Chondrocyte (in vitro differentiated cells): Measurements from ENCODE around the gene PIP5K1C. TPM values are rescaled to one million over a fixed set of nuclear protein-coding genes. Genes with fewer than 3 reads are reported as not detected.

Experiments used
- DNase-seq: peaks from one replicate; pipeline ENCODE4 v3.0.0; 2021; ENCODE audit warnings: mixed read lengths, low spot score
- H3K27ac Mint-ChIP-seq: one replicate; pipeline ENCODE4 v1.8.0; 2021; ENCODE audit warnings: mild to moderate bottlenecking, moderate library complexity, mixed read lengths; ENCODE audit not compliant: unreplicated experiment
- H3K27me3 Mint-ChIP-seq: 2 replicates; pipeline ENCODE4 v1.8.0; 2021; ENCODE audit warnings: low read depth, mixed read lengths
- H3K36me3 Mint-ChIP-seq: 2 replicates; pipeline ENCODE4 v1.8.0; 2021; ENCODE audit warnings: low read depth, mixed read lengths
- H3K4me1 Mint-ChIP-seq: 2 replicates; pipeline ENCODE4 v1.8.0; 2021; ENCODE audit warnings: low read depth, mild to moderate bottlenecking, mixed read lengths
- H3K4me3 Mint-ChIP-seq: one replicate; pipeline ENCODE4 v1.8.0; 2021; ENCODE audit warnings: mild to moderate bottlenecking, moderate library complexity, mixed read lengths; ENCODE audit not compliant: unreplicated experiment
- H3K9me3 Mint-ChIP-seq: 2 replicates; pipeline ENCODE4 v1.8.0; 2021; ENCODE audit warnings: low read depth, mixed read lengths
- total RNA-seq: library from RNA; stranded (reverse); gene quantifications from 3 replicates; pipeline ENCODE4 v1.2.1, GENCODE V29; 2021
- TF ChIP-seq, protein P1 (sequence below): fragments of 200-600 bp; sonication (generic); IDR thresholded peaks from 2 replicates; pipeline ENCODE4 v1.5.0; 2021; ENCODE audit warnings: antibody characterized with exemption, mild to moderate bottlenecking, moderate library complexity

The PIP5K1C gene
- total RNA-seq, 1 donor from 2014 or later = 81.0 TPM

GRCh38 chr19:3679138-3679537, 21.1 kb downstream of the PIP5K1C start:
- H3K36me3 Mint-ChIP-seq = peaks cover 4% of the 10 kb centered on the region
- no peaks in the 10 kb centered on the region for H3K9me3 Mint-ChIP-seq
- H3K27me3 Mint-ChIP-seq = no peaks in the 10 kb centered on the region
- TF ChIP-seq, protein P1, sequence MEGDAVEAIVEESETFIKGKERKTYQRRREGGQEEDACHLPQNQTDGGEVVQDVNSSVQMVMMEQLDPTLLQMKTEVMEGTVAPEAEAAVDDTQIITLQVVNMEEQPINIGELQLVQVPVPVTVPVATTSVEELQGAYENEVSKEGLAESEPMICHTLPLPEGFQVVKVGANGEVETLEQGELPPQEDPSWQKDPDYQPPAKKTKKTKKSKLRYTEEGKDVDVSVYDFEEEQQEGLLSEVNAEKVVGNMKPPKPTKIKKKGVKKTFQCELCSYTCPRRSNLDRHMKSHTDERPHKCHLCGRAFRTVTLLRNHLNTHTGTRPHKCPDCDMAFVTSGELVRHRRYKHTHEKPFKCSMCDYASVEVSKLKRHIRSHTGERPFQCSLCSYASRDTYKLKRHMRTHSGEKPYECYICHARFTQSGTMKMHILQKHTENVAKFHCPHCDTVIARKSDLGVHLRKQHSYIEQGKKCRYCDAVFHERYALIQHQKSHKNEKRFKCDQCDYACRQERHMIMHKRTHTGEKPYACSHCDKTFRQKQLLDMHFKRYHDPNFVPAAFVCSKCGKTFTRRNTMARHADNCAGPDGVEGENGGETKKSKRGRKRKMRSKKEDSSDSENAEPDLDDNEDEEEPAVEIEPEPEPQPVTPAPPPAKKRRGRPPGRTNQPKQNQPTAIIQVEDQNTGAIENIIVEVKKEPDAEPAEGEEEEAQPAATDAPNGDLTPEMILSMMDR = no peak
- H3K27ac Mint-ChIP-seq = peak overlapping the region; percentile 63
- no peak overlapping the region for H3K4me3 Mint-ChIP-seq
- H3K4me1 Mint-ChIP-seq = peaks cover 27% of the 10 kb centered on the region
- peak; percentile 57 for DNase-seq

DNA sequence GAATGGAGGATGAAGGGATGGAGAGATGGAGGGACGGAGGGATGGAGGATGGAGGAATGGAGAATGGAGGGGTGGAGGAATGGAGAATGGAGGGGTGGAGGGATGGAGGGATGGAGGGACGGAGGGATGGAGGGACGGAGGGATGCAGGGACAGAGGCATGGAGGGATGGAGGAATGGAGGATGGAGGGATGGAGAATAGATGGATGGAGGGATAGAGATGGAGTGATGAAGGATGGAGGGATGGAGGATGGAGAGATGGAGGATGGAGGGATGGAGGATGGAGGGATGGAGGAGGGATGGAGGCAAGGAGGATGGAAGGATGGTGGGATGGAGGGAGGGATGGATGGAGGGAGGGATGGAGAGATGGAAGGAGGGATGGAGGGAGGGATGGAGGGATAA, 22.1 kb downstream of the PIP5K1C start:
- DNase-seq = no peak
- TF ChIP-seq, protein P1 = no peak

GRCh38 chr19:3674784-3675543, 25.3 kb downstream of the PIP5K1C start:
- TF ChIP-seq, protein P1 = no peak
- Mint-ChIP-seq H3K4me1 (peaks cover 38% of the 10 kb centered on the region), H3K4me3 (no peak overlapping the region), H3K36me3 (peaks cover 3% of the 10 kb centered on the region), H3K9me3 (no peaks in the 10 kb centered on the region), H3K27me3 (no peaks in the 10 kb centered on the region), H3K27ac (no peak overlapping the region)
- no peak for DNase-seq

More for the DNA sequence above, 22.1 kb downstream of the PIP5K1C start:
- no peaks in the 10 kb centered on the region for H3K27me3 Mint-ChIP-seq
- no peaks in the 10 kb centered on the region for H3K9me3 Mint-ChIP-seq
- peaks cover 22% of the 10 kb centered on the region for H3K4me1 Mint-ChIP-seq
- no peak overlapping the region for H3K4me3 Mint-ChIP-seq
- H3K36me3 Mint-ChIP-seq = peaks cover 3% of the 10 kb centered on the region
- H3K27ac Mint-ChIP-seq = no peak overlapping the region

GRCh38 chr19:3673506-3674439, 26.5 kb downstream of the PIP5K1C start:
- Mint-ChIP-seq H3K4me1 (peaks cover 48% of the 10 kb centered on the region), H3K9me3 (no peaks in the 10 kb centered on the region), H3K4me3 (no peak overlapping the region), H3K27me3 (no peaks in the 10 kb centered on the region), H3K36me3 (no peaks in the 10 kb centered on the region), H3K27ac (no peak overlapping the region)
- TF ChIP-seq, protein P1 = no peak
- DNase-seq = no peak

DNA sequence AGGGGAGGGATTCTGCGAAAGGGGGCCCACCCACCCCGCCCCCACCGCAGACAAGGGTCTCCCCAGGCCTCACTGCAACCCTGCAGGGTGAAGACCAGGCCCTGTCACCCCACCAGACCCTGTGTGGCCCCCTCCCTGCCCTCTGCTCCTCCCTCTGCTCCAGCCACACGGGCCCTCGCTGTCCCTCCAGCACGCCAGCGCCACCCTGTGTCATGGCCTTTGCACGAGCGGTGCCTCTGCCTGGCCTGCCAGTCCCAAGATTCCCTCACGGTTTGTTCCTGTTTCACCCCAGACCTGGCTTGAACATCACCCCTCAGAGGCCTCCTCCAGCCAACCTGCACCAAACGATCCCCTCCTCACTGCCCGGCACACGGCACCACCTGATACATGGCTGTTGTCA, 27.3 kb downstream of the PIP5K1C start:
- TF ChIP-seq, protein P1 = no peak
- no peak for DNase-seq
- Mint-ChIP-seq H3K27me3 (no peaks in the 10 kb centered on the region), H3K4me3 (no peak overlapping the region), H3K9me3 (no peaks in the 10 kb centered on the region), H3K4me1 (peaks cover 55% of the 10 kb centered on the region), H3K36me3 (no peaks in the 10 kb centered on the region), H3K27ac (no peak overlapping the region)
